Small intestine (tissue), 7 donors: ENCODE data around the gene PPP1R37. TPM values are rescaled to one million over a fixed set of nuclear protein-coding genes. Genes with fewer than 3 reads are reported as not detected.
"Not testable (repeated sequence)": the region's sequence is repeated elsewhere in the genome, so short reads cannot be mapped to it uniquely, and the experiment has no call there.

Source experiments
- DNase-seq, 2 donors: peaks; one replicate each; pipeline versions ENCODE4 v3.0.0 to v3.0.0-alpha.2; 2013
- FAIRE-seq: peaks from 2 replicates; lab custom pipeline; 2012; peaks lifted over from hg19 to GRCh38; lab: Jason Lieb, UNC
- H3K27ac ChIP-seq, 3 donors: one replicate each; pipeline ENCODE4 v1.5.1; 2013; ENCODE audit warnings: low read length in 2 of 3, mild to moderate bottlenecking in 2 of 3, control low read depth in 1 of 3, inconsistent platforms in 1 of 3, low read depth in 1 of 3, moderate library complexity in 1 of 3
- H3K27me3 ChIP-seq, 3 donors: one replicate each; pipeline ENCODE4 v1.6.1; 2013; ENCODE audit warnings: low read length in 3 of 3, inconsistent platforms in 1 of 3; ENCODE audit not compliant: control insufficient read depth in 3 of 3, insufficient read depth in 3 of 3
- H3K36me3 ChIP-seq, 3 donors: one replicate each; pipeline ENCODE4 v1.6.1; 2013; ENCODE audit warnings: low read length in 3 of 3, inconsistent platforms in 1 of 3, low read depth in 1 of 3, mild to moderate bottlenecking in 1 of 3, moderate library complexity in 1 of 3; ENCODE audit not compliant: control insufficient read depth in 3 of 3, insufficient read depth in 2 of 3
- H3K4me1 ChIP-seq, 3 donors: one replicate each; pipeline ENCODE4 v1.6.1; 2013; ENCODE audit warnings: low read length in 2 of 3, inconsistent platforms in 1 of 3, low read depth in 1 of 3, mild to moderate bottlenecking in 1 of 3, moderate library complexity in 1 of 3; ENCODE audit not compliant: control insufficient read depth in 3 of 3, insufficient read depth in 2 of 3
- H3K4me3 ChIP-seq, 3 donors: one replicate each; pipeline ENCODE4 v1.5.1; 2013; ENCODE audit warnings: low read length in 3 of 3, control low read depth in 1 of 3, inconsistent platforms in 1 of 3, low read depth in 1 of 3, mild to moderate bottlenecking in 1 of 3, moderate library complexity in 1 of 3
- H3K9me3 ChIP-seq, 2 donors: one replicate each; pipeline ENCODE4 v1.6.1; 2013; ENCODE audit warnings: low read depth in 1 of 2, low read length in 1 of 2; ENCODE audit not compliant: control insufficient read depth in 2 of 2, insufficient read depth in 1 of 2
- WGBS, 3 donors: extraction: QIAGEN DNeasy Blood & Tissue Kit; methylation state at CpG; one replicate each; pipeline ENCODE4 v1.1.7; 2013; 5-methylcytosine and 5-hydroxymethylcytosine counted together
- polyA plus RNA-seq, 4 donors: library from polyadenylated mRNA; stranded (reverse) in 3 of 4; unstranded in 1 of 4; fragments of 200-250 nt in 3 of 4; fragments of 120-200 nt in 1 of 4; gene quantifications; one replicate each; pipeline versions ENCODE4 v1.2.1 to v1.2.3, GENCODE V29; 2013
- donor health status: healthy with polysubstance abuse.
- donor health status: control.
- donor health status: control.
- donor health status: Bipolar disorder and iron deficiency.
- donor health status: healthy.

Gene PPP1R37
- polyA plus RNA-seq, 4 donors, result 19.5 to 47.0 (median 31.6) TPM

- peak overlapping the region; percentile 24 to 74 (median 29) for H3K27ac ChIP-seq
These were observed 25.8 kb downstream of the PPP1R37 start for GRCh38 chr19:45118591-45119355.

GRCh38 chr19:45119582-45119981 is 26.6 kb downstream of the PPP1R37 start:
- H3K4me3 ChIP-seq, result no peak overlapping the region
- no peak overlapping the region for H3K27ac ChIP-seq
- no peaks in the 10 kb centered on the region for H3K27me3 ChIP-seq
- H3K36me3 ChIP-seq, result peaks cover 0 to 62% (median 0%) of the 10 kb centered on the region in 3 donors
- 67 to 79% (median 76%) methylated on average over 6 of the region's 6 CpGs for WGBS, 3 donors
- peaks cover 0 to 63% (median 6%) of the 10 kb centered on the region in 3 donors for H3K4me1 ChIP-seq
- no peaks in the 10 kb centered on the region for H3K9me3 ChIP-seq
- FAIRE-seq (no peak), DNase-seq (no peak)

More at GRCh38 chr19:45118591-45119355, 25.8 kb downstream of the PPP1R37 start:
- DNase-seq, FAIRE-seq, H3K4me3 ChIP-seq, H3K27me3 ChIP-seq, H3K9me3 ChIP-seq: not testable (repeated sequence)
- Histone ChIP-seq H3K36me3 (peaks cover 0 to 59% (median 0%) of the 10 kb centered on the region in 3 donors), H3K4me1 (peaks cover 0 to 66% (median 6%) of the 10 kb centered on the region in 3 donors)
- WGBS, 3 donors, result 13 to 37% (median 22%) methylated on average over 18 of the region's 18 CpGs

GRCh38 chr19:45121827-45122345 is 28.9 kb downstream of the PPP1R37 start:
- H3K27me3 ChIP-seq, result no peaks in the 10 kb centered on the region
- DNase-seq, result no peak
- H3K9me3 ChIP-seq, result no peaks in the 10 kb centered on the region
- no peak for FAIRE-seq
- WGBS, 3 donors, result 73 to 83% (median 79%) methylated on average over 11 of the region's 11 CpGs
- H3K4me1 ChIP-seq, result peaks cover 0 to 58% (median 6%) of the 10 kb centered on the region in 3 donors
- H3K4me3 ChIP-seq, result no peak overlapping the region
- peak overlapping the region in 1 of 3 donors; percentile 54 for H3K27ac ChIP-seq
- peaks cover 0 to 61% (median 0%) of the 10 kb centered on the region in 3 donors for H3K36me3 ChIP-seq

- Histone ChIP-seq H3K27ac (no peak overlapping the region), H3K36me3 (peaks cover 0 to 59% (median 0%) of the 10 kb centered on the region in 3 donors), H3K27me3 (no peaks in the 10 kb centered on the region), H3K4me3 (no peak overlapping the region), H3K4me1 (peaks cover 0 to 51% (median 6%) of the 10 kb centered on the region in 3 donors), H3K9me3 (no peaks in the 10 kb centered on the region)
- FAIRE-seq (no peak), DNase-seq (no peak)
- WGBS, 3 donors, result 77 to 89% (median 78%) methylated on average over 6 of the region's 6 CpGs
These were observed 29.9 kb downstream of the PPP1R37 start for GRCh38 chr19:45122832-45123231.

- H3K4me3 ChIP-seq, result no peak overlapping the region
- H3K36me3 ChIP-seq, result peaks cover 0 to 59% (median 0%) of the 10 kb centered on the region in 3 donors
- WGBS, 3 donors, result 52 to 63% (median 58%) methylated on average over 9 of the region's 9 CpGs
- no peak overlapping the region for H3K27ac ChIP-seq
- H3K4me1 ChIP-seq, result peaks cover 0 to 45% (median 1%) of the 10 kb centered on the region in 3 donors
- H3K9me3 ChIP-seq, result no peaks in the 10 kb centered on the region
- FAIRE-seq (no peak), DNase-seq (no peak)
- H3K27me3 ChIP-seq, result no peaks in the 10 kb centered on the region
These were observed 30.5 kb downstream of the PPP1R37 start for GRCh38 chr19:45123440-45123850.

GRCh38 chr19:45124021-45124420 is 31.0 kb downstream of the PPP1R37 start:
- H3K27ac ChIP-seq, result no peak overlapping the region
- H3K4me3 ChIP-seq, result no peak overlapping the region
- peaks cover 0 to 41% (median 0%) of the 10 kb centered on the region in 3 donors for H3K4me1 ChIP-seq
- FAIRE-seq, result no peak
- no peak for DNase-seq
- no peaks in the 10 kb centered on the region for H3K9me3 ChIP-seq
- 66 to 83% (median 77%) methylated on average over 6 of the region's 6 CpGs for WGBS, 3 donors
- H3K27me3 ChIP-seq, result no peaks in the 10 kb centered on the region
- H3K36me3 ChIP-seq, result peaks cover 0 to 61% (median 0%) of the 10 kb centered on the region in 3 donors

GRCh38 chr19:45125360-45125759 is 32.4 kb downstream of the PPP1R37 start:
- FAIRE-seq (no peak), DNase-seq (no peak)
- WGBS, 3 donors, result 93 to 96% (median 94%) methylated on average over 9 of the region's 9 CpGs
- H3K9me3 ChIP-seq, result no peaks in the 10 kb centered on the region
- H3K36me3 ChIP-seq, result peaks cover 0 to 66% (median 0%) of the 10 kb centered on the region in 3 donors
- H3K27me3 ChIP-seq, result no peaks in the 10 kb centered on the region
- H3K27ac ChIP-seq, result no peak overlapping the region
- H3K4me3 ChIP-seq, result no peak overlapping the region
- peaks cover 0 to 44% (median 0%) of the 10 kb centered on the region in 3 donors for H3K4me1 ChIP-seq

GRCh38 chr19:45125975-45126493 is 33.1 kb downstream of the PPP1R37 start:
- H3K27ac ChIP-seq, result no peak overlapping the region
- H3K4me1 ChIP-seq, result peaks cover 0 to 40% (median 0%) of the 10 kb centered on the region in 3 donors
- no peaks in the 10 kb centered on the region for H3K27me3 ChIP-seq
- no peak overlapping the region for H3K4me3 ChIP-seq
- WGBS, 3 donors, result 46 to 51% (median 46%) methylated on average over 12 of the region's 12 CpGs
- peak; percentile 79 to 88 for DNase-seq
- no peak for FAIRE-seq
- H3K36me3 ChIP-seq, result peaks cover 0 to 72% (median 0%) of the 10 kb centered on the region in 3 donors
- no peaks in the 10 kb centered on the region for H3K9me3 ChIP-seq
